GM08714 (cell line): ENCODE results near the gene B3GNT5.
"Not testable (repeated sequence)": the region's sequence is repeated elsewhere in the genome, so short reads cannot be mapped to it uniquely, and the experiment has no call there.

Experiments
- H3K4me3 ChIP-seq: fragments of 200-500 bp; sonication (Bioruptor generic); 2 replicates; pipeline ENCODE4 v1.5.1; 2014; ENCODE audit warnings: mild to moderate bottlenecking, low read length, inconsistent platforms
- ZNF274 ChIP-seq: IDR thresholded peaks from 2 replicates; pipeline ENCODE4 v1.6.1; 2012; ENCODE audit warnings: mild to moderate bottlenecking, low read depth, low read length

B3GNT5 gene

DNA sequence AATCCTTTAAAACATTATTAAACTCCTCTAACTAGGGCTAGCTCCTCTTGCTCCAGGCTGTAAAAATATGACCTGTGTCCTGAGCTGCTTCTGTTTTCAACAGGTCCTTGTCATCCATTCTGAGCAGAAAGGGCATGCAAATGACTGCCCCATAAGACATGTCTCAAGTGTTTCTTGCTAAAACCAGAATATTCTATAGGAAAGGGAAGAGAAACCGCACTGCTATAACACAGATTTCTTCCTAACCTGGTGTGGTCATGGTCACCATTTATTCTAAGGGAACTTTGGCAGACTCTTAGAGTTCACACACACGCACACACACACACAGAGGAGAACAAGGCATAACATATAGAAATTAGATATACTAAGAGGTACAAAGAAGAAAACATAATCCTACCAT, 34.2 kb upstream of the B3GNT5 start:
- TF ChIP-seq ZNF274, result no peak
- H3K4me3 ChIP-seq, result no peak overlapping the region

DNA sequence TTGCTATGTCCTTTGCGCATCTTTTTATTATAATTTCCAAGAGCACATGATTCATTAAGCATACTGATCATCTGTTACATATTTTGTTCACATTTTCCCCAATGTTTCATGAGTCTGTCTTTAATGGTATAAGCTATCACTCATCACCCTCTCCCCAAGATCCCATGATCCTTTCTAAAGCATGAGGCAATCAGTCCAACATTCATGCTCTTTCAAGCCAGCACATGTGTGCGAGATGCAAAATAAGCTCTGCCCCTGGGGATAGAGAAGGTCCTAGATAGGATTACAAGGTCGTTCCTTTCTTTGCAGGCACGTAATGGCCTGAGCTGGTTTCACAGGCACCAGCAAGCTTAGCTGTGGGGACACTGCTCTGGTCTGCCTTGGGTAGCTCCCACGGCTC, 32.2 kb upstream of the B3GNT5 start:
- TF ChIP-seq ZNF274, result no peak

GRCh38 chr3:183222631-183223235, 30.3 kb upstream of the B3GNT5 start:
- no peak overlapping the region for H3K4me3 ChIP-seq
- TF ChIP-seq ZNF274, result no peak

More for the DNA sequence above, 32.2 kb upstream of the B3GNT5 start:
- H3K4me3 ChIP-seq, result no peak overlapping the region

DNA sequence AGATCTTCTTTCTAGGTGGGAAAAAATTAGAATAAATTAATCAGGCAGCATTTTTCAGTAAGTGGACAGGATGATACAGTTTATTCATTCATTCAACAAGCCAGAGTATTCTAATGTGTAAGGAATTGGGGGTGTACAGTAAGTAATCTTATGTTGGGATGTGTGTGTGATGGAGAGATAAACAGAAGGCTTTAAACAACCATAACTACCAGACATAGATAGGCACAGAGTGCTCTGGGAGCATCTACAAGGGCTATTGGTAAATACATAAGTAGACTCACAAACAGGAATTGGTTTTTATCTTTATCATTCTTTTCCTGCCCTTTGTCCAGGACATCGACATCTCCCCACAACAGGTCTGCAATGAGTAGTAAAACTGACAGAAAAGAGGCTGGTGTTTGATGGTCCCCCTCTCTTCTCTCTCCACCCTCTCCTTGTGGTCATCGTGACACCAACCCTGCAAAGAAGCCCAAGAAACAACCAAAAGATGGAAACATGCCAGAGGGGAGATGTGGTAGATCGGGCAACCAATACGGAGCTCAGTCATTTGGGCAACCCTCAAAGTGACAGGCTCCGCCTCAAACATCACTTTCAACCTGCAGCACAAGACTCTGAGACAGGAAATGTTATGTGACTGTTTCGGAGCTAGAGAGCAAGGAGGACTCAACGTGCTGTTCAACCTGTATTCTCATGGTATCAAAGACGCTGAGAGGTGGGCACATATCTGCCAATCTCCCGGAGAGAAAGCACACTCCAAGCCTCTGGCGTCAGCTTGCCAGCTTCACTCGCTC, 28.7 kb upstream of the B3GNT5 start:
- no peak overlapping the region for H3K4me3 ChIP-seq
- no peak for TF ChIP-seq ZNF274

- no peak overlapping the region for H3K4me3 ChIP-seq
- TF ChIP-seq ZNF274, result no peak
Measured at GRCh38 chr3:183226333-183226890, 26.6 kb upstream of the B3GNT5 start.

DNA sequence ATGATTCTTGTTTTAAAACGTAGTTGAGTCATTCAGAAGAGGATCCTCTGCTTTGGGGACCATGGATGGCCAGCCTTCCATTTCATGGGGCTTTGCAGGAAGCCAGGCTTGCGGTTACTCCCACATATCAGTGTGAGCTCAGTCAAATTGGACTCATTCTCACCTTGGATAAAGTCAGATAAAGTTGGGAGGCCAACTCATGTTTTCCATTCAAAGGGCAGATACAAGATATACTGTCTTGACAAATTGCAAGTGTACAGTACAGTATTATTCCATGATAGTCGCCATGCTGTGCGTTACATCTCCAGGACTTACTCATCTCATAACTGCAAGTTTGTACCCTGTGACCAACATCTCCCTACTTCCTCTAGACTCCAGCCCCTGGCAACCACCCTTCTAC, 25.5 kb upstream of the B3GNT5 start:
- no peak for TF ChIP-seq ZNF274
- no peak overlapping the region for H3K4me3 ChIP-seq

- no peak for TF ChIP-seq ZNF274
- H3K4me3 ChIP-seq, result no peak overlapping the region
Measured at GRCh38 chr3:183229178-183229577, 23.9 kb upstream of the B3GNT5 start.

DNA sequence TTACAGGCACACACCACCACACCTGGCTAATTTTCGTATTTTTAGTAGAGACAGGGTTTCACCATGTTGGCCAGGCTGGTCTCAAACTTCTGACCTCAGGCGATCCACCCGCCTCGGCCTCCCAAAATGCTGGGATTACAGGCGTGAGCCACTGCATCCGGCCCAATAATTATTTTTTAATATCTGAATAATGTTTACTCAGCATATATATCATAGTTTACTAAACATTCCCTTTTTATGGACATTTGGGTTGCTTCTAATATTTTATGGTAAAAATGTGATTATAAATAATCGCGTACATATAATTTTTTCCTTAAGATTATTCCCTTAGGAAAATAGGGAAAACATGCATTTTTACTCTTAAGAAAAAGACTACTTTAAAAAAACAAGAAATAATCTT, 22.8 kb upstream of the B3GNT5 start:
- not testable (repeated sequence) for H3K4me3 ChIP-seq

DNA sequence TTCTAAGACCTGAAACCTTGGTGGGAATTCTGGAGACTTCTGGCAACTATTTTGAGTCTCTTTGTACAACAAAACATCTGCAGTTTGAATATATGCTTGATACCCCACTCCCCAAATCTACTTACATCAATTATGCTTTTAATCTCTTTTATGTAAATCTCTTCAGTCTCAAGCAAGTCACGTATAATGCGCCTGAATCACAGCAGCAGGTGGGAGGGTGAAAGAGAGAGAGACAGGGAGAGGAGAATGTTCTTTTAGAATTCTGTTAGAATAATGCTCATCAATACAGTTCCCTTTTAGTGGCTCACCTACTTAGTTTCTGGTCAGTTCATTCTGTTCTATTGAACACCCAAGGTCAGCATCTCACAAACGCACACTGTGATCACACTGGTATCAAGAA, 22.2 kb upstream of the B3GNT5 start:
- TF ChIP-seq ZNF274, result no peak
- H3K4me3 ChIP-seq, result no peak overlapping the region

- no peak overlapping the region for H3K4me3 ChIP-seq
- no peak for TF ChIP-seq ZNF274
Measured at GRCh38 chr3:183233966-183234365, 19.1 kb upstream of the B3GNT5 start.

- H3K4me3 ChIP-seq, result no peak overlapping the region
Measured at GRCh38 chr3:183239046-183239445, 14.0 kb upstream of the B3GNT5 start.

GRCh38 chr3:183242431-183242830, 10.6 kb upstream of the B3GNT5 start:
- no peak overlapping the region for H3K4me3 ChIP-seq
- no peak for TF ChIP-seq ZNF274

More at GRCh38 chr3:183239046-183239445, 14.0 kb upstream of the B3GNT5 start:
- TF ChIP-seq ZNF274, result no peak

- H3K4me3 ChIP-seq, result no peak overlapping the region
- no peak for TF ChIP-seq ZNF274
Measured at GRCh38 chr3:183244219-183244618, 8.8 kb upstream of the B3GNT5 start.

DNA sequence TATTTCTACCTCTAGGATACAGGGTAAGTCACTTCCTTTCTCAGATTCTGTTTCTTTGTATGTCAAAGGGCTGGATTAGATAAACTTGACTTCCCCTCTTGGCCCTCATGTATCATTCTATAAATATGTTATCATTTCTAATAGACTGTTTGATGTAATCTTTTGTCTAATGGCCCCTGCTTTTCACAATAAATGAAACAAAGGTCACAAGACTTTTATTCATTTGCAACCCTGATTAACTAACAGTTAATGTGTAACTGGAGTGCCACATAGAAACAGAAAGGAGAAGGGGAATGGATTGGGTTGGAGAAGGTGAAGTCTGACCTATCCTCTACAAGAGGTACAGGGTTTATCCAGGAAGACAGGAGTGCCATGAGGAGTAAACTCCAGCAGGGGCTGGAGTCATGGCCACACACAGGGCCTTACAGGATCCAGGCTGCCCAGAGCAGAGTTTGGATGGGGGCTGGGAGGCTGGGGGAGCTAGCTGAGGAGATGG, 8.0 kb upstream of the B3GNT5 start:
- no peak for TF ChIP-seq ZNF274
- H3K4me3 ChIP-seq, result no peak overlapping the region

GRCh38 chr3:183247011-183247589, 6.0 kb upstream of the B3GNT5 start:
- no peak for TF ChIP-seq ZNF274
- no peak overlapping the region for H3K4me3 ChIP-seq
